Testis (tissue), 2 donors: ENCODE results near the gene SNX3.

ENCODE experiments used
- POLR2A ChIP-seq: fragments of 450-650 bp; IDR thresholded peaks from one replicate; pipeline ENCODE4 v1.6.1; 2017; ENCODE audit warnings: antibody characterized with exemption, mild to moderate bottlenecking, moderate library complexity
- TF ChIP-seq, protein P1 (sequence below), 3 experiments: fragments of 450-650 bp in 2 of 3; fragments of 200-600 bp in 1 of 3; sonication (generic) in 1 of 3; IDR thresholded peaks; one replicate each; pipeline ENCODE4 v1.5.1; 2016 to 2019; ENCODE audit warnings: antibody characterized with exemption in 3 of 3, mild to moderate bottlenecking in 2 of 3, moderate library complexity in 1 of 3

DNA sequence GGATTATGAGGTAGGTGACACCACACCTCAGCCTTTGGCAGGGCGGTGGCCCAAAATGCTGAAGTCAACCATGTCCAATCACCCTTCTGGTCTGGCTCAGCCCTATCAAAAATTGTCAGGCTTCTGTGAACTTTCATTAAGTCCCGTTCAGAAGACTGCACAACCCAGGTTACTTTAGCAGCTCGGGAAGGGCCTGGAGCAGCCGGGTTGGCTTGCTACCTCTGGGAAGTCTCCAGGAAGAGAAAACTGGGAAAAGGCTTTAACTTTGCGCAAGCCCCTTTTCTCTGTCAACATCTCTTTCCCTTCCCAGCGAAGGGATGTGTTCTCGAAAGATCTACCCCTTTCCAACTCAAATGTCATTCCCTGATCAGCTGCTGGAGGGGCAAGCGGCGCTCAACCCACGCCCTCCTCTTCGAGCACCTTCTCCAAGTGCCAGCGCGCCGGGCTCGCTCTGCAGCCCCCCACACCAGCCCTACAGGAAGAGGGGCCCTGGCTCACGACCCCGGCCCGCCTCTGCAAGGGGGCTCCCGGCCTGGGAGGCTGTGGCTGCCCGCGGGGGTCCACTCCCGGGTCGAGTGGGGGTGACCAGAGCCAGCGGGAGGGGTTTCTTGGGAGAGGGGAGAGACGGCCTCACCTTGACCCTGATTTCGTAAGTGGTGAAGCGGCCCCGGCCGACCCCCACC, 573 bp downstream of the SNX3 start:
- TF ChIP-seq, protein P1, sequence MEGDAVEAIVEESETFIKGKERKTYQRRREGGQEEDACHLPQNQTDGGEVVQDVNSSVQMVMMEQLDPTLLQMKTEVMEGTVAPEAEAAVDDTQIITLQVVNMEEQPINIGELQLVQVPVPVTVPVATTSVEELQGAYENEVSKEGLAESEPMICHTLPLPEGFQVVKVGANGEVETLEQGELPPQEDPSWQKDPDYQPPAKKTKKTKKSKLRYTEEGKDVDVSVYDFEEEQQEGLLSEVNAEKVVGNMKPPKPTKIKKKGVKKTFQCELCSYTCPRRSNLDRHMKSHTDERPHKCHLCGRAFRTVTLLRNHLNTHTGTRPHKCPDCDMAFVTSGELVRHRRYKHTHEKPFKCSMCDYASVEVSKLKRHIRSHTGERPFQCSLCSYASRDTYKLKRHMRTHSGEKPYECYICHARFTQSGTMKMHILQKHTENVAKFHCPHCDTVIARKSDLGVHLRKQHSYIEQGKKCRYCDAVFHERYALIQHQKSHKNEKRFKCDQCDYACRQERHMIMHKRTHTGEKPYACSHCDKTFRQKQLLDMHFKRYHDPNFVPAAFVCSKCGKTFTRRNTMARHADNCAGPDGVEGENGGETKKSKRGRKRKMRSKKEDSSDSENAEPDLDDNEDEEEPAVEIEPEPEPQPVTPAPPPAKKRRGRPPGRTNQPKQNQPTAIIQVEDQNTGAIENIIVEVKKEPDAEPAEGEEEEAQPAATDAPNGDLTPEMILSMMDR (IDR thresholded peaks at IDR 0.05): no peak
- TF ChIP-seq POLR2A: no peak
